ENCODE results near the gene CP.
"Not testable (repeated sequence)": the region's sequence is repeated elsewhere in the genome, so short reads cannot be mapped to it uniquely, and the experiment has no call there.

Gene CP

GRCh38 chr3:149227591-149228268 is 6.1 kb upstream of the CP start:
- DNase-seq (ENCODE audit: low read depth) = no peak

- no peak for DNase-seq (ENCODE audit: low read depth)
Measured at GRCh38 chr3:149226776-149227175, 5.1 kb upstream of the CP start.

- DNase-seq (ENCODE audit: low read depth) = no peak
Measured at GRCh38 chr3:149224736-149225594, 3.3 kb upstream of the CP start.

DNA sequence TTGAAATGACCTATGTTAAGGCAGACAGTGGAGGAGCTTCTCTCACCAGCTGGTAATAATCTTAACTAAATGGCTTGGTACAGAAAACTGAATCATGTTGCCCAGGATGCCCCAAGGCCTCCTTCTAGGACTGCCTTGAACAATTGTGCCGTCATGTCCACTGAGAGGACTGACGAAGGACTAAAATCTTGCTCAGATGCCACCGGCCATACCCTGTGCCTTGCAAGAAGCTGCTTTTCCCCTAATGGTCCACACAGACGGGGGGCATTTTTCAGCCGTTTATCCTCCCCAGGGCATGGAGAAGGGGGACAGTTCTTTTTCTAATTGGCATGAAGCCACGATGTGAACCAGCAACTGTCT is 1.8 kb upstream of the CP start:
- no peak for DNase-seq (ENCODE audit: low read depth)

GRCh38 chr3:149219380-149220121 is 2.1 kb downstream of the CP start:
- DNase-seq (ENCODE audit: low read depth) = not testable (repeated sequence)

GRCh38 chr3:149217347-149217746 is 4.3 kb downstream of the CP start:
- no peak for DNase-seq (ENCODE audit: low read depth)

DNA sequence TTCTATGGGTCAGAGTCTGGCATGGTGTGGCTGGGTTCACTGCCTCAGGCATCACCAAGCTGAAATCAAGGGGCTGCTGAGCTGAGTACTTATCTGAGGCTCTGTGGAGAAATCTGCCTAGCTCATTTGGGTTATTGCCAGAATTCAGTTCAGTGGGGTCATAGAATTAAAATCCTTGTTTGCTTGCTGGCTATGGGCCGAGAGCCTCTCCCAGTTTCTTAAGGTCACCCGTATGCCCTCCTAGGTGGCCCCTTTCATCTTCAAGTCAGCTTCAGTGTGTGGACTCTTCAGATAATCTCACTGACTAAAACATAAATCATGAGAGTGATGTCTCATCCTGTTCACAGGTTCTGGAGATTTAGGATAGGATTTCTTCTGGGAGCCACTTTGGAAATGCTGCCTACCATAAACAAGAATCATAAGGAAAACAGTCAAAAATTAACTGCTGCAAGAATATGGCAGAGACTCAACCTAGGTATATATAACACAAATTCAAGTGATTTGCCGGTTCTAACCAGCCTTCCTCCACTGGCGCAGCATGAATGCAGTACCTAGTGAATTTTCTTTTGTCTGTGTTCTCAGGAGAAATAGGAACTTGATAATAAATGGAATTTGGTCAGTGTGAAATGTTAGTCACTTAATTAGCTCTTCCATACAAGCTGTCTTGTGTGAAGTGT is 5.3 kb downstream of the CP start:
- no peak for DNase-seq (ENCODE audit: low read depth)

GRCh38 chr3:149215515-149215914 is 6.1 kb downstream of the CP start:
- DNase-seq (ENCODE audit: low read depth) = no peak

DNA sequence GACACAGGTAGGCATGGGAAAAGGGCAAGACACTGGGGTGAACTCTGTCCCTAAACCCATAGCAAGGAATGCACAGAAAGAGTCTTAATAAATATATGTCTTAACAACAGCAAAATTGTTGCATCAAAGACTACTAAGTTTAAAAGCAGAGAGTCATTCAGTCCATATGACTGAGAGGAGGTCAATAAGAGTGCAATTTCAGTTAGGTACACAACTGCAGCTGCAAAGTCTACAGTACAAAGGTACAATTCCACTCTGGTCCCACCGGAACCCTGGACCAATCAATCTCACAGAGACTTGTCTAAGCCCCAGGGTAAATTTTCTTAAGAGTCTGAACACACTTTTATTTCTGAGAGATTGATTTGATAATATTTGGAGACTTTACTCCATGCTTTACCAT is 6.9 kb downstream of the CP start:
- no peak for DNase-seq (ENCODE audit: low read depth)

- DNase-seq (ENCODE audit: low read depth) = no peak
Measured at GRCh38 chr3:149212386-149212785, 9.2 kb downstream of the CP start.

- DNase-seq (ENCODE audit: low read depth) = no peak
Measured at GRCh38 chr3:149209431-149209830, 12.2 kb downstream of the CP start.

GRCh38 chr3:149207475-149207874 is 14.2 kb downstream of the CP start:
- no peak for DNase-seq (ENCODE audit: low read depth)

- no peak for DNase-seq (ENCODE audit: low read depth)
Measured at GRCh38 chr3:149204390-149204991, 17.1 kb downstream of the CP start.

- no peak for DNase-seq (ENCODE audit: low read depth)
Measured at GRCh38 chr3:149203758-149204157, 17.9 kb downstream of the CP start.

GRCh38 chr3:149199474-149199873 is 22.2 kb downstream of the CP start:
- DNase-seq (ENCODE audit: low read depth) = no peak

- DNase-seq (ENCODE audit: low read depth) = no peak
Measured at GRCh38 chr3:149198611-149199010, 23.0 kb downstream of the CP start.

DNA sequence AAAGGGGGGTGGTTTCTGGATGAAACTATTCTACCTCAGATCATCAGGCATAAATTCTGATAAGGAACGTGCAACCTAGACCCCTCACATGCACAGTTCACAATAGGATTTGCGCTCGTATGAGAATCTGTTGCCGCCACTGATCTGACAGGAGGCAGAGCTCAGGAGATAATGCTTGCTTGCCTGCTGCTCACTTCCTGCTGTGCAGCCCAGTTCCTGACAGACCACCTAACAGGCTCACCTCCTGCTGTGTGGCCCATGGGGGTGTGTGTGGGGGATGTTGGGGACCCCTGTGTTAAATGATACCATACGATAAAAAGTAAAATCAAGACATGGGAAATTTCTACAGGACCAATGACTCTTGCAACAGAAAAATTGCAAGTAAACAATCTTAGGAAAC is 24.0 kb downstream of the CP start:
- no peak for DNase-seq (ENCODE audit: low read depth)

DNA sequence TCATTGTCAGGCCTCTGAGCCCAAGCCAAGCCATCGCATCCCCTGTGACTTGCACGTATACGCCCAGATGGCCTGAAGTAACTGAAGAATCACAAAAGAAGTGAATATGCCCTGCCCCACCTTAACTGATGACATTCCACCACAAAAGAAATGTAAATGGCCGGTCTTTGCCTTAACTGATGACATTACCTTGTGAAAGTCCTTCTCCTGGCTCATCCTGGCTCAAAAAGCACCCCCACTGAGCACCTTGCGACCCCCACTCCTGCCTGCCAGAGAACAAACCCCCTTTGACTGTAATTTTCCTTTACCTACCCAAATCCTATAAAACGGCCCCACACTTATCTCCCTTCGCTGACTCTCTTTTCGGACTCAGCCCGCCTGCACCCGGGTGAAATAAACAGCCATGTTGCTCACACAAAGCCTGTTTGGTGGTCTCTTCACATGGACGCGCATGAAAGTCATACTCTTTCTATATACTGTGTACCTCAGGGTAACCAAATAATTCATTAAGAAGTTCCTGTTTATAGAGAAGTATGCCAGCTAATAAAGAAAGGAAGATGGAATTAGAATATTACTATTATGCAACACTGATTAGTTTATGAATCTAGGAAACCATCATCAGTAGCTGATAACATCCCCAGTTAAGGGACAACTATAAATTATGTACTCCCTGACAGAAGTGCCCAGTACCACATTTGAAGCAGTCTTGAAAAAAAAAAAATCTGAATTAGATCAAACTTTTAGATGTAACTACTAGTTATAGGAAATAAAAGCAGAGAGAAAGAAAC is 24.6 kb downstream of the CP start:
- DNase-seq (ENCODE audit: low read depth) = not testable (repeated sequence)

DNA sequence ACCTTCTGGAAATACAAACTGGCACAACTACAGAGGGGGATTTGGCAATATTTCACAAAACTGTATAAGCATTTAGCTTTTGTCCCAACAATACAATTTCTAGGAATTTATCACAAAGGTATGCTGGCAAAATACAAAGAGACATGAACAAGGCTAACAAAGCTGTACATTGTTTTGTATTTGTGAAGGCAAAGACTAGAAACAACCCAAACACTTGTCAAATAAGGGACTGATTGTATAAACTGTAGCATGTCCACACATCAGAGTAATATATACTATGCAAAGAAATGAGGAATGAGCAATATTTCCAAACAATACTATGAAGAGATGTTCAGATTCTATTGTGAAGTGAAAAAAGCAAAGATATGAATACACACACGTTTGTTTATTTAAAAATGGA is 26.4 kb downstream of the CP start:
- DNase-seq (ENCODE audit: low read depth) = no peak

- no peak for DNase-seq (ENCODE audit: low read depth)
Measured at GRCh38 chr3:149188494-149188893, 33.1 kb downstream of the CP start.

DNA sequence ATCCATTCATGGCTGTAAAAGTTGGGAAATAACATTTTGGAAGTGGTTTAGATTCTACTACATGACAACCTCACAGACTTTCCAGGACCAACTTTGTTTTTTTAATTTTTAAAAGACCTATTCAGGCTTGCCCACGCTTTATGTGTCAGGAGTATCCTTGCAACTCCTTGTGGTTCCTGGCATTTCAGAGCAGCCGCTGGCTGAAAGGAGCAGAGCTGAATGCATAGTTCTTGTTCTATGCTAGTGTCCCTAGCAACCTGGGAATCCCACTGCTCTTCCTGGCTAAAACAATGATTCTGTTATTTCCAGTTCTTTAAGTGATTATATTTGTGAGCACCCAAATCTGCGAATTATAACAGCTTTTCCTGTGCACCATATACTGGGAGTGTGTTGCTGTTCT is 34.9 kb downstream of the CP start:
- no peak for DNase-seq (ENCODE audit: low read depth)
